Measurements from ENCODE around the gene FAN1.
A peak's percentile ranks its signal among the peaks of the same experiment; 100 is the strongest.

Gene FAN1

GRCh38 chr15:30990446-30991254 lies 86.9 kb downstream of the FAN1 start:
- Histone ChIP-seq H3K9me3 (ENCODE audit: control insufficient read depth in 1 of 2, low read length in 2 of 2) (no peaks in the 10 kb centered on the region), H3K36me3 (ENCODE audit: control insufficient read depth in 1 of 2, insufficient read depth in 2 of 2, low read length in 2 of 2) (peaks cover 0 to 10% of the 10 kb centered on the region in 2 donors), H3K4me1 (ENCODE audit: control insufficient read depth in 1 of 2, insufficient read depth in 2 of 2, low read length in 2 of 2) (peaks cover 5 to 25% of the 10 kb centered on the region in 2 donors), H3K27ac (ENCODE audit: low read length) (peak overlapping the region; percentile 92), H3K27me3 (ENCODE audit: low read depth, low read length) (no peaks in the 10 kb centered on the region), H3K4me3 (ENCODE audit: low read depth in 1 of 2, low read length in 2 of 2) (peak overlapping the region; percentile 76 to 98)

GRCh38 chr15:30991255-30992235 lies 87.8 kb downstream of the FAN1 start, which contains the start of gene MTMR10:
MTMR10 (minus strand) TSS chr15:30991628; CDS start chr15:30991506, 122 bp downstream.
- H3K27me3 ChIP-seq (ENCODE audit: low read depth, low read length): no peaks in the 10 kb centered on the region
- H3K36me3 ChIP-seq (ENCODE audit: control insufficient read depth in 1 of 2, insufficient read depth in 2 of 2, low read length in 2 of 2): peaks cover 0 to 10% of the 10 kb centered on the region in 2 donors
- H3K27ac ChIP-seq (ENCODE audit: low read length): peak within 1 kb of the TSS; percentile 92
- H3K4me1 ChIP-seq (ENCODE audit: control insufficient read depth in 1 of 2, insufficient read depth in 2 of 2, low read length in 2 of 2): peaks cover 5 to 23% of the 10 kb centered on the region in 2 donors
- H3K4me3 ChIP-seq (ENCODE audit: low read depth in 1 of 2, low read length in 2 of 2): peak within 1 kb of the TSS; percentile 78 to 98
- no peaks in the 10 kb centered on the region for H3K9me3 ChIP-seq (ENCODE audit: control insufficient read depth in 1 of 2, low read length in 2 of 2)

GRCh38 chr15:30992249-30992864 lies 88.6 kb downstream of the FAN1 start:
- peaks cover 0 to 3% of the 10 kb centered on the region in 2 donors for H3K36me3 ChIP-seq (ENCODE audit: control insufficient read depth in 1 of 2, insufficient read depth in 2 of 2, low read length in 2 of 2)
- H3K4me1 ChIP-seq (ENCODE audit: control insufficient read depth in 1 of 2, insufficient read depth in 2 of 2, low read length in 2 of 2): peaks cover 5 to 23% of the 10 kb centered on the region in 2 donors
- H3K27ac ChIP-seq (ENCODE audit: low read length): peak overlapping the region; percentile 63
- peak overlapping the region; percentile 78 to 98 for H3K4me3 ChIP-seq (ENCODE audit: low read depth in 1 of 2, low read length in 2 of 2)
- no peaks in the 10 kb centered on the region for H3K27me3 ChIP-seq (ENCODE audit: low read depth, low read length)
- no peaks in the 10 kb centered on the region for H3K9me3 ChIP-seq (ENCODE audit: control insufficient read depth in 1 of 2, low read length in 2 of 2)

All from muscle layer of duodenum (tissue), 2 donors.